Suprapubic skin (tissue), 4 donors: Measurements from ENCODE around the gene HSPB6. TPM values are rescaled to one million over a fixed set of nuclear protein-coding genes. Genes with fewer than 3 reads are reported as not detected.

Experiments
- DNase-seq, 2 donors: peaks; one replicate each; pipeline ENCODE4 v3.0.0-alpha.2; 2019; ENCODE audit warnings: low spot score in 2 of 2
- H3K27ac ChIP-seq: fragments of 200-600 bp; sonication (generic); one replicate; pipeline ENCODE4 v1.5.1; 2019
- H3K27me3 ChIP-seq: fragments of 200-600 bp; sonication (generic); one replicate; pipeline ENCODE4 v1.5.1; 2019
- H3K36me3 ChIP-seq: fragments of 200-600 bp; sonication (generic); one replicate; pipeline ENCODE4 v1.5.1; 2019
- H3K4me1 ChIP-seq: fragments of 200-600 bp; sonication (generic); one replicate; pipeline ENCODE4 v1.5.1; 2019
- H3K4me3 ChIP-seq: fragments of 200-600 bp; sonication (generic); one replicate; pipeline ENCODE4 v1.5.1; 2019; ENCODE audit warnings: mild to moderate bottlenecking
- H3K9me3 ChIP-seq: fragments of 200-600 bp; sonication (generic); one replicate; pipeline ENCODE4 v1.5.1; 2019
- CTCF ChIP-seq, 2 donors: fragments of 200-600 bp in 1 of 2; fragments of 450-650 bp in 1 of 2; sonication (generic) in 1 of 2; IDR thresholded peaks; one replicate each; pipeline ENCODE4 v1.5.1; 2016 to 2019; ENCODE audit warnings: antibody characterized with exemption in 2 of 2, mild to moderate bottlenecking in 1 of 2, moderate library complexity in 1 of 2
- EP300 ChIP-seq: sonication (generic); formaldehyde crosslinking; IDR thresholded peaks from one replicate; pipeline ENCODE4 v1.6.1; 2017; ENCODE audit warnings: antibody characterized with exemption
- POLR2A ChIP-seq, 2 donors: fragments of 450-650 bp; IDR thresholded peaks; one replicate each; pipeline ENCODE4 v1.6.1; 2017; ENCODE audit warnings: antibody characterized with exemption in 2 of 2, mild to moderate bottlenecking in 2 of 2, moderate library complexity in 2 of 2
- POLR2AphosphoS5 ChIP-seq, 3 donors: sonication (generic); formaldehyde crosslinking; IDR thresholded peaks; one replicate each; pipeline ENCODE4 v1.6.1; 2017; ENCODE audit warnings: antibody characterized with exemption in 3 of 3
- WGBS: methylation state at CpG from one replicate; pipeline ENCODE4 v1.1.5; 2018; 5-methylcytosine and 5-hydroxymethylcytosine counted together
- total RNA-seq, 4 donors: library from RNA; depleted of rRNA; stranded (reverse); fragments of >200 nt; gene quantifications; one replicate each; pipeline ENCODE4 v1.1.0, GENCODE V29; 2016

Gene HSPB6
- total RNA-seq, 4 donors from 2014 or later: 4.1 to 13.4 (median 5.5) TPM

GRCh38 chr19:35787227-35787799 lies 30.5 kb upstream of the HSPB6 start:
- TF ChIP-seq POLR2A (IDR thresholded peaks at IDR 0.05): no peak
- TF ChIP-seq POLR2AphosphoS5 (IDR thresholded peaks at IDR 0.05): no peak
- TF ChIP-seq EP300: no peak
- no peak for TF ChIP-seq CTCF (IDR thresholded peaks at IDR 0.05)
- Histone ChIP-seq H3K27ac (no peak overlapping the region), H3K36me3 (peaks cover 27% of the 10 kb centered on the region), H3K4me1 (no peaks in the 10 kb centered on the region), H3K9me3 (no peaks in the 10 kb centered on the region), H3K4me3 (no peak overlapping the region), H3K27me3 (no peaks in the 10 kb centered on the region)
- no peak for DNase-seq
- WGBS: 100% methylated on average over 3 of the region's 15 CpGs

GRCh38 chr19:35786299-35787160 lies 29.7 kb upstream of the HSPB6 start:
- H3K4me1 ChIP-seq: no peaks in the 10 kb centered on the region
- no peak for DNase-seq
- peaks cover 35% of the 10 kb centered on the region for H3K36me3 ChIP-seq
- TF ChIP-seq CTCF (IDR thresholded peaks at IDR 0.05) (no peak), POLR2AphosphoS5 (IDR thresholded peaks at IDR 0.05) (no peak), POLR2A (IDR thresholded peaks at IDR 0.05) (no peak), EP300 (no peak)
- H3K9me3 ChIP-seq: no peaks in the 10 kb centered on the region
- H3K27ac ChIP-seq: no peak overlapping the region
- H3K4me3 ChIP-seq: no peak overlapping the region
- WGBS: 88% methylated on average over 13 of the region's 31 CpGs
- H3K27me3 ChIP-seq: no peaks in the 10 kb centered on the region

- no peak for DNase-seq
- H3K4me3 ChIP-seq: no peak overlapping the region
- no peaks in the 10 kb centered on the region for H3K27me3 ChIP-seq
- H3K27ac ChIP-seq: no peak overlapping the region
- H3K36me3 ChIP-seq: peaks cover 47% of the 10 kb centered on the region
- TF ChIP-seq CTCF (IDR thresholded peaks at IDR 0.05): no peak
- TF ChIP-seq EP300: no peak
- TF ChIP-seq POLR2AphosphoS5 (IDR thresholded peaks at IDR 0.05): no peak
- no peak for TF ChIP-seq POLR2A (IDR thresholded peaks at IDR 0.05)
- WGBS: 100% methylated on average over 3 of the region's 10 CpGs
- no peaks in the 10 kb centered on the region for H3K4me1 ChIP-seq
- no peaks in the 10 kb centered on the region for H3K9me3 ChIP-seq
These were observed 28.5 kb upstream of the HSPB6 start for GRCh38 chr19:35785339-35785627.

GRCh38 chr19:35784503-35785338 lies 27.9 kb upstream of the HSPB6 start:
- TF ChIP-seq POLR2AphosphoS5 (IDR thresholded peaks at IDR 0.05): no peak
- TF ChIP-seq CTCF (IDR thresholded peaks at IDR 0.05): no peak
- TF ChIP-seq POLR2A (IDR thresholded peaks at IDR 0.05): no peak
- TF ChIP-seq EP300: no peak
- no peak for DNase-seq
- no peak overlapping the region for H3K27ac ChIP-seq
- WGBS: 80% methylated on average over 36 of the region's 45 CpGs
- no peaks in the 10 kb centered on the region for H3K27me3 ChIP-seq
- no peak overlapping the region for H3K4me3 ChIP-seq
- H3K36me3 ChIP-seq: peaks cover 53% of the 10 kb centered on the region
- H3K4me1 ChIP-seq: no peaks in the 10 kb centered on the region
- H3K9me3 ChIP-seq: no peaks in the 10 kb centered on the region
